Heart left ventricle (tissue), 13 donors: ENCODE measurements around the gene WDSUB1.

Experiments
- POLR2A ChIP-seq, 2 donors: fragments of 450-650 bp; IDR thresholded peaks; one replicate each; pipeline ENCODE4 v1.6.1; 2017; ENCODE audit warnings: antibody characterized with exemption in 2 of 2, mild to moderate bottlenecking in 2 of 2, moderate library complexity in 2 of 2
- TF ChIP-seq, protein P1 (sequence below), 12 donors: fragments of 200-600 bp; sonication (generic) in 4 of 12; IDR thresholded peaks; one replicate each; pipeline versions ENCODE4 v1.5.0 to v1.8.0; 2018 to 2022; ENCODE audit warnings: antibody characterized with exemption in 12 of 12, mild to moderate bottlenecking in 5 of 12
- donor health status: ischemic (EF 13 %, LVEDD 7.1; RV severe dilation, severe dysfunction).
- donor health status: DM: no; HTN: yes; CAD: no.
- donor health status: DM: no; HTN: no; CAD: no.
- donor health status: ischemic (EF 25% LVEDD 6.9; RV normal size, moderate dysfunction).
- donor health status: ischemic (EF 25% LVEDD 5.7; RV mildly dilated, moderate dysfunction).
- donor health status: ischemic (EF 35%, LVEDD 5.7; RV mildly dilated, moderate dysfunction).
- donor health status: nonischemic (EF 11% LVEDD 7.7; RV severe dilation, severe dysfunction).
- donor health status: DM: yes; HTN: yes; CAD: no.
- donor health status: PGD.
- donor health status: ischemic (EF 29% LVEDD 5.4; RV normal size, mild dysfunction).
- donor health status: nonischemic (EF 23%, LVEDD 6.1; RV moderate dilation, normal function).

DNA sequence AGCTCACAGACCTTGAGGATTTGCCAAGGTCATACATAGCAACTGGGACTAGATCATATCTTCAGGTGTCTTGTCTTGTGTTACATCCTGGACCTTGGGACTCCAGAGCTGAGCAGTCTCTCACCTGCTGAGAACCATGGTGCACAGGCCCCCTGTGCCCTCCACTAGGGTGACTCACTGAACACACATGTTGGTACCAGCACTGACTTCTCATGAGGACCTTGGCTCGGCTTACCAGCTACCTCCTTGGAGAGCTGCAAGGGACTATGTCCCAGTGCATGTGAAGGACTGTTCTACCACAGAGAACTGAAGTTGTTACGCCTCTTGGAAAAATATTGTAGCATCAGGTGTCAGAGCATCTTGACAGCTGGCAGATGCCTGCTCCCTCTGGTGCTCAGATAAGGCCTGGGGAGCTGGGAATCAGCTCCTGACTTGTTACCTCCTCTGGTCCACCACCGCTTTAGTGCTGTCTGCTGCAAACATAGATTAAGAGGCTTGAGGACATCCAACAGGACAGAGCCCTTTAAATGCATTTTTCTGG, 72.1 kb downstream of the WDSUB1 start:
- TF ChIP-seq, protein P1, sequence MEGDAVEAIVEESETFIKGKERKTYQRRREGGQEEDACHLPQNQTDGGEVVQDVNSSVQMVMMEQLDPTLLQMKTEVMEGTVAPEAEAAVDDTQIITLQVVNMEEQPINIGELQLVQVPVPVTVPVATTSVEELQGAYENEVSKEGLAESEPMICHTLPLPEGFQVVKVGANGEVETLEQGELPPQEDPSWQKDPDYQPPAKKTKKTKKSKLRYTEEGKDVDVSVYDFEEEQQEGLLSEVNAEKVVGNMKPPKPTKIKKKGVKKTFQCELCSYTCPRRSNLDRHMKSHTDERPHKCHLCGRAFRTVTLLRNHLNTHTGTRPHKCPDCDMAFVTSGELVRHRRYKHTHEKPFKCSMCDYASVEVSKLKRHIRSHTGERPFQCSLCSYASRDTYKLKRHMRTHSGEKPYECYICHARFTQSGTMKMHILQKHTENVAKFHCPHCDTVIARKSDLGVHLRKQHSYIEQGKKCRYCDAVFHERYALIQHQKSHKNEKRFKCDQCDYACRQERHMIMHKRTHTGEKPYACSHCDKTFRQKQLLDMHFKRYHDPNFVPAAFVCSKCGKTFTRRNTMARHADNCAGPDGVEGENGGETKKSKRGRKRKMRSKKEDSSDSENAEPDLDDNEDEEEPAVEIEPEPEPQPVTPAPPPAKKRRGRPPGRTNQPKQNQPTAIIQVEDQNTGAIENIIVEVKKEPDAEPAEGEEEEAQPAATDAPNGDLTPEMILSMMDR (IDR thresholded peaks at IDR 0.05): no peak
- no peak for TF ChIP-seq POLR2A (IDR thresholded peaks at IDR 0.05)
